ENCODE data around the gene PHETA1.

- no peak for TF ChIP-seq CTCF (IDR thresholded peaks at IDR 0.05)
- TF ChIP-seq POLR2A (IDR thresholded peaks at IDR 0.05): no peak
Measured at GRCh38 chr12:111361717-111362576, 6.9 kb downstream of the PHETA1 start.
